ENCODE measurements around the gene SIRT7. TPM values are rescaled to one million over a fixed set of nuclear protein-coding genes. Genes with fewer than 3 reads are reported as not detected.
"Not testable (repeated sequence)": the region's sequence is repeated elsewhere in the genome, so short reads cannot be mapped to it uniquely, and the experiment has no call there.

The SIRT7 gene
- total RNA-seq, 1 donor: 12.7 TPM

- DNase-seq (ENCODE audit: low read depth): no peak
- H3K4me3 ChIP-seq (ENCODE audit: low read depth, low read length): peak overlapping the region; percentile 31
- TF ChIP-seq CTCF (IDR thresholded peaks at IDR 0.05; ENCODE audit: insufficient read depth, low read length): no peak
These were observed 4.1 kb upstream of the SIRT7 start for GRCh38 chr17:81921996-81922565.

GRCh38 chr17:81921537-81921862, 3.5 kb upstream of the SIRT7 start:
- no peak overlapping the region for H3K4me3 ChIP-seq (ENCODE audit: low read depth, low read length)
- TF ChIP-seq CTCF (IDR thresholded peaks at IDR 0.05; ENCODE audit: insufficient read depth, low read length): no peak
- DNase-seq (ENCODE audit: low read depth): no peak

- DNase-seq (ENCODE audit: low read depth): no peak
- H3K4me3 ChIP-seq (ENCODE audit: low read depth, low read length): no peak overlapping the region
- TF ChIP-seq CTCF (IDR thresholded peaks at IDR 0.05; ENCODE audit: insufficient read depth, low read length): no peak
These were observed 2.9 kb upstream of the SIRT7 start for GRCh38 chr17:81920612-81921536.

DNA sequence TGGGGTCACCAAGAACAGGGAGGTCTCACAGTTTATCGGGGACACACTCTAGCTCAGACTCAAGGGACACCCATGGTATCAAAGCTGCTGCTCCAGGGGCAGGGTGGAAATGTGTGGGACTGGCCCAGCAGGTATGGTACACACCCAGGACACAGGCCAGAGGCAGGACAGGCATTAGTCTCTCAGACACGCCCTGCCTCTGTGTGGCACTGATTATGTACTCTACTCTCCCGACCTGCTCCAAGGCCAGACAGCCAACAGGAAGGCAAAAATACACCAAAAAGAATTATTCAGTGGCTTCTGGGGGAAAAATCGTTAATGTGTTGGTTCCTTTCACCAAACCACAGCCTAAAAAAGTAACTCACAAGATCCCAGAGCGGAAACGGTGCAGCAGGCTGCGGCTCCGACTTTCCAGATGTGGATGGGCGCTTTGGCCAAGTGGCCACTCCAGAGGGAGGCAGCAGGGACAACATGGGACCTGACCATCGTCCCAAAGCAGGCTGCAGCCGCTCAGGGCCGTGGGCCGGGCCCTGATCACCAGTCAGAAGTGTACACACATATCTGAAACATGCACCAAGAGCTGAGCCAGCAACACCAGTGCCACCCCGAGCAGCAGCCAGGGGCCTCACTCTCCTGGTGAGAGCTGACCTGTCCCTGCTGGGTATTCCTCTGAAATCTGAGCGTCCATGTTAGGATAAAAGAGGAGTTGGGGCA, 1.0 kb upstream of the SIRT7 start:
- no peak overlapping the region for H3K4me3 ChIP-seq (ENCODE audit: low read depth, low read length)
- no peak for TF ChIP-seq CTCF (IDR thresholded peaks at IDR 0.05; ENCODE audit: insufficient read depth, low read length)
- no peak for DNase-seq (ENCODE audit: low read depth)

- not testable (repeated sequence) for DNase-seq (ENCODE audit: low read depth)
- peak overlapping the region; percentile 35 for H3K4me3 ChIP-seq (ENCODE audit: low read depth, low read length)
These were observed 325 bp upstream of the SIRT7 start for GRCh38 chr17:81918333-81918669.

- no peak for TF ChIP-seq CTCF (IDR thresholded peaks at IDR 0.05; ENCODE audit: insufficient read depth, low read length)
- peak overlapping the region; percentile 78 for H3K4me3 ChIP-seq (ENCODE audit: low read depth, low read length)
- peak; percentile 88 for DNase-seq (ENCODE audit: low read depth)
These were observed 1.6 kb downstream of the SIRT7 start for GRCh38 chr17:81916234-81917001.
